NB4 (cell line): Measurements from ENCODE around the gene FGA.

Source experiments
- MYC ChIP-seq: IDR thresholded peaks from 2 replicates; pipeline ENCODE4 v1.6.1; 2011; ENCODE audit warnings: low read depth, low read length
- POLR2A ChIP-seq: IDR thresholded peaks from 2 replicates; pipeline ENCODE4 v1.6.1; 2011; ENCODE audit warnings: mild to moderate bottlenecking; ENCODE audit not compliant: insufficient read length; ENCODE audit errors: extremely low read depth
- TF ChIP-seq, protein P1 (sequence below): IDR thresholded peaks from one replicate; pipeline ENCODE4 v1.5.1; 2012; ENCODE audit warnings: low read depth, low read length
- TF ChIP-seq, protein P2 (sequence below): IDR thresholded peaks from 2 replicates; pipeline ENCODE4 v1.6.1; 2011; ENCODE audit warnings: low read depth, low read length

DNA sequence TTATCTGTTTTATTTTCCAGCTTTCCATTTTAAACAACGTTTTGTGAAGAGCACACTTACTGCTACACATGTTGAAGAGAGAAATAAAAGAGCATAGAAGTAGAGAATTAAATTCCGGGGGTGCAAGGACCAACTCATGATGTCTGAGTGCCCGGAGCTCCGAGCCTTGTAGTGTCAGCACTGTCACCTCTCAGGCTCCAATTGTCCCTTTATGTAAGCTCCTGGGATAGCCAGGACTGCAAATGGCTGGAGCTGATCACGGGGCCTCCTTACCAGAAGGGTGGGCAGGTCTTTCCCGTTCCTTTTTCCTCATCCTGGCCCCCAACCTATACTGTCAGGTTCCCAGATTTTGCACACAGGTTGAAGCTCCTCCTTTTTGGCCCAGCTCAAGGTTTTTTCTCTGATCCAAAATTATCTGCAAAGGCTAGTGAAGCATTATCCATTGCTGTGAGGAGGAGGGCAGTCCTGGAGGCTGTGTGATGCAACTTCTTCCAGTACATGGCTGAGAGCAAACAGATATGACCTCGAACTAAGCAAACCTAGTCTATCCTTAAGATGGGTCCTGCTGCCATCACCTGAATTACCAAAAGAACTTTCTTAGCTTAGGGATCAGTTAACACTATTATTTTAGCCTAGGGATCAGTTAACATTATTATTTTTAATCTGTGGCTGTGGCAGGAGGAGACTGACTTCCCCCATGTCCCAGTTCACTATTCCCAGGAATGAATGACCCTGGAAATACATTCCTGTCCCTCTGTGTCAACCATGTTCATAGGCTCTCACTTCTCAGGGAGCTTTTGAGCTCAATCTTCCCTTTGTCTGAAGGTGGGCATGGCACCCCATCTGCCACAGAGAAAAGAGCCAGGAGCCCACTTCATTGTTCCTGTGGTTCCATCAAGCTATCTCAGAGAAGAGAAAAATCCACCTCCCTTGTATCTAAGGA is 22.2 kb upstream of the FGA start, which contains the start of gene FGG:
- TF ChIP-seq, protein P1, sequence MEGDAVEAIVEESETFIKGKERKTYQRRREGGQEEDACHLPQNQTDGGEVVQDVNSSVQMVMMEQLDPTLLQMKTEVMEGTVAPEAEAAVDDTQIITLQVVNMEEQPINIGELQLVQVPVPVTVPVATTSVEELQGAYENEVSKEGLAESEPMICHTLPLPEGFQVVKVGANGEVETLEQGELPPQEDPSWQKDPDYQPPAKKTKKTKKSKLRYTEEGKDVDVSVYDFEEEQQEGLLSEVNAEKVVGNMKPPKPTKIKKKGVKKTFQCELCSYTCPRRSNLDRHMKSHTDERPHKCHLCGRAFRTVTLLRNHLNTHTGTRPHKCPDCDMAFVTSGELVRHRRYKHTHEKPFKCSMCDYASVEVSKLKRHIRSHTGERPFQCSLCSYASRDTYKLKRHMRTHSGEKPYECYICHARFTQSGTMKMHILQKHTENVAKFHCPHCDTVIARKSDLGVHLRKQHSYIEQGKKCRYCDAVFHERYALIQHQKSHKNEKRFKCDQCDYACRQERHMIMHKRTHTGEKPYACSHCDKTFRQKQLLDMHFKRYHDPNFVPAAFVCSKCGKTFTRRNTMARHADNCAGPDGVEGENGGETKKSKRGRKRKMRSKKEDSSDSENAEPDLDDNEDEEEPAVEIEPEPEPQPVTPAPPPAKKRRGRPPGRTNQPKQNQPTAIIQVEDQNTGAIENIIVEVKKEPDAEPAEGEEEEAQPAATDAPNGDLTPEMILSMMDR: no peak
- TF ChIP-seq POLR2A: no peak
- TF ChIP-seq, protein P2, sequence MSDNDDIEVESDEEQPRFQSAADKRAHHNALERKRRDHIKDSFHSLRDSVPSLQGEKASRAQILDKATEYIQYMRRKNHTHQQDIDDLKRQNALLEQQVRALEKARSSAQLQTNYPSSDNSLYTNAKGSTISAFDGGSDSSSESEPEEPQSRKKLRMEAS: no peak
- no peak for TF ChIP-seq MYC
